ENCODE measurements around the gene TOX3. TPM values are rescaled to one million over a fixed set of nuclear protein-coding genes. Genes with fewer than 3 reads are reported as not detected.

The TOX3 gene
- total RNA-seq, 1 experiment from 2014 or later: 20.2 TPM

- H3K18ac ChIP-seq (ENCODE audit: insufficient read length, low read depth, low read length): no peak overlapping the region
- H3T11ph ChIP-seq (ENCODE audit: low read length): no peak overlapping the region
- no peaks in the 10 kb centered on the region for H4K20me1 ChIP-seq (ENCODE audit: control insufficient read depth, insufficient read depth, insufficient read length)
- H3K23ac ChIP-seq (ENCODE audit: insufficient read length, low read depth, low read length): no peak overlapping the region
- no peaks in the 10 kb centered on the region for H3K9me3 ChIP-seq (ENCODE audit: control insufficient read depth, low read depth, low read length)
- H3K4me1 ChIP-seq (ENCODE audit: insufficient read depth, low read length): peaks cover 3% of the 10 kb centered on the region; the same call in 1 of the 2 replicates
- DNase-seq: no peak
- no peak overlapping the region for H4K5ac ChIP-seq (ENCODE audit: insufficient read length, low read depth, low read length)
- H2AFZ ChIP-seq (ENCODE audit: low read length): no peak overlapping the region
- no peak overlapping the region for H4K91ac ChIP-seq (ENCODE audit: insufficient read length, low read depth, low read length)
- peaks cover 3% of the 10 kb centered on the region for H3K79me1 ChIP-seq (ENCODE audit: insufficient read depth, low read depth, low read length, poor library complexity, severe bottlenecking)
- no peak overlapping the region for H3K4me2 ChIP-seq (ENCODE audit: insufficient read depth, insufficient read length, low read length)
- H2BK120ac ChIP-seq (ENCODE audit: low read depth, low read length, poor library complexity, severe bottlenecking): no peak overlapping the region
- no peak overlapping the region for H3K9ac ChIP-seq (ENCODE audit: extremely low read depth, insufficient read length, low read length)
- no peak overlapping the region for H2BK12ac ChIP-seq (ENCODE audit: insufficient read length, low read depth, low read length)
- Mint-ChIP-seq H3K27me3 (ENCODE audit: low read depth) (no peaks in the 10 kb centered on the region), H3K9me3 (no peaks in the 10 kb centered on the region), H3K4me1 (peaks cover 40 to 53% of the 10 kb centered on the region in 2 experiments), H3K4me3 (no peak overlapping the region), H3K27ac (no peak overlapping the region), H3K36me3 (ENCODE audit: insufficient read depth in 1 of 3, low read depth in 3 of 3) (peaks cover 11 to 30% (median 20%) of the 10 kb centered on the region in 3 experiments)
- H2BK5ac ChIP-seq (ENCODE audit: insufficient read length, low read length): no peak overlapping the region
- H2BK20ac ChIP-seq (ENCODE audit: low read depth, low read length, poor library complexity, severe bottlenecking): no peak overlapping the region
- no peak overlapping the region for H3K14ac ChIP-seq (ENCODE audit: insufficient read depth, low read length)
- H2BK15ac ChIP-seq (ENCODE audit: low read depth, low read length): no peak overlapping the region
- no peaks in the 10 kb centered on the region for H3K27me3 ChIP-seq (ENCODE audit: insufficient read depth, low read length)
- no peak overlapping the region for H4K8ac ChIP-seq (replicated peaks; ENCODE audit: insufficient read length, low read depth, low read length)
- no peak overlapping the region for H2AK5ac ChIP-seq (ENCODE audit: insufficient read length, low read length)
- H3K23me2 ChIP-seq (ENCODE audit: insufficient read length, low read depth, low read length, poor library complexity, severe bottlenecking): no peaks in the 10 kb centered on the region
- TF ChIP-seq, protein P1, sequence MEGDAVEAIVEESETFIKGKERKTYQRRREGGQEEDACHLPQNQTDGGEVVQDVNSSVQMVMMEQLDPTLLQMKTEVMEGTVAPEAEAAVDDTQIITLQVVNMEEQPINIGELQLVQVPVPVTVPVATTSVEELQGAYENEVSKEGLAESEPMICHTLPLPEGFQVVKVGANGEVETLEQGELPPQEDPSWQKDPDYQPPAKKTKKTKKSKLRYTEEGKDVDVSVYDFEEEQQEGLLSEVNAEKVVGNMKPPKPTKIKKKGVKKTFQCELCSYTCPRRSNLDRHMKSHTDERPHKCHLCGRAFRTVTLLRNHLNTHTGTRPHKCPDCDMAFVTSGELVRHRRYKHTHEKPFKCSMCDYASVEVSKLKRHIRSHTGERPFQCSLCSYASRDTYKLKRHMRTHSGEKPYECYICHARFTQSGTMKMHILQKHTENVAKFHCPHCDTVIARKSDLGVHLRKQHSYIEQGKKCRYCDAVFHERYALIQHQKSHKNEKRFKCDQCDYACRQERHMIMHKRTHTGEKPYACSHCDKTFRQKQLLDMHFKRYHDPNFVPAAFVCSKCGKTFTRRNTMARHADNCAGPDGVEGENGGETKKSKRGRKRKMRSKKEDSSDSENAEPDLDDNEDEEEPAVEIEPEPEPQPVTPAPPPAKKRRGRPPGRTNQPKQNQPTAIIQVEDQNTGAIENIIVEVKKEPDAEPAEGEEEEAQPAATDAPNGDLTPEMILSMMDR (conservative IDR thresholded peaks at IDR 0.05): no peak
- no peak overlapping the region for H3K4ac ChIP-seq (ENCODE audit: low read depth, low read length)
- WGBS (ENCODE audit: extremely low coverage, insufficient read length, low lambda C conversion rate): no CpG with 5 or more reads among the region's 3 CpGs
- no peak overlapping the region for H3K56ac ChIP-seq (ENCODE audit: insufficient read length, low read depth, low read length)
- no peaks in the 10 kb centered on the region; the same call in 1 of the 2 replicates for H3K79me2 ChIP-seq (ENCODE audit: insufficient read depth, low read length)
- no peak overlapping the region for H3K27ac ChIP-seq (ENCODE audit: insufficient read length, low read depth, low read length)
These were observed 77.2 kb downstream of the TOX3 start for GRCh38 chr16:52469775-52470174.

Data from H9 (cell line).